Memory B cell (primary cell): ENCODE results near the gene GPR142.

Source experiments
- ATAC-seq: fragments of 150-1000 bp; cut with Tn5 transposase; 2 replicates; pipeline ENCODE4 v1.10.0; 2021; ENCODE audit warnings: low read depth, mild to moderate bottlenecking, moderate library complexity
- DNase-seq, 2 donors: peaks; one replicate each; pipeline ENCODE4 v3.0.0; 2022; ENCODE audit warnings: low spot score in 2 of 2
- H3K27ac Mint-ChIP-seq: one replicate; pipeline ENCODE4 v1.8.0; 2022; ENCODE audit warnings: mild to moderate bottlenecking, moderate library complexity, mixed read lengths
- H3K27me3 Mint-ChIP-seq: one replicate; pipeline ENCODE4 v1.8.0; 2022; ENCODE audit warnings: mixed read lengths
- H3K36me3 Mint-ChIP-seq: one replicate; pipeline ENCODE4 v1.8.0; 2022; ENCODE audit warnings: mild to moderate bottlenecking, mixed read lengths
- H3K4me1 Mint-ChIP-seq: one replicate; pipeline ENCODE4 v1.8.0; 2022; ENCODE audit warnings: mixed read lengths
- H3K4me3 Mint-ChIP-seq: one replicate; pipeline ENCODE4 v1.8.0; 2022; ENCODE audit warnings: mild to moderate bottlenecking, moderate library complexity, mixed read lengths
- H3K9me3 Mint-ChIP-seq: one replicate; pipeline ENCODE4 v1.8.0; 2022; ENCODE audit warnings: mixed read lengths

GPR142 gene

DNA sequence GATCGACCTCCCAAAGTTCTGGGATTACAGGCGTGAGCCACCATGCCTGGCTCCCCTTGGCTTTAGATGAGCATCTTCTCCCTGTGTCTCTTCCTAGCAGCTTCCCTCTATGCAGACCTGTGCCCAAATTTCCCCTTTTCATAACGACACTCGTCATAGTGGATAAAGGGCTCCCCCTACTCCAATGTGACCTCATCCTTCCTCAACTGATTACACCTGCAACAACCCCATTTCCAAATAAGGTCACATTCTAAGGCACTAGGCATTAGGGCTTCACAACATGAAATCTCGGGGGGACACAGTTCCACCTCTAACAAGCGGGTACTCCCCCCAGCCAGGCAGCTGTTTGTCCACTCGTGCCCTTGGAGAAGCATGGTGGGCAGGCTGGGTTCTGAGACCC, 31.0 kb upstream of the GPR142 start:
- no peaks in the 10 kb centered on the region for H3K36me3 Mint-ChIP-seq
- peaks cover 11% of the 10 kb centered on the region for H3K27me3 Mint-ChIP-seq
- H3K4me3 Mint-ChIP-seq, result no peak overlapping the region
- H3K9me3 Mint-ChIP-seq, result no peaks in the 10 kb centered on the region
- DNase-seq (no peak), ATAC-seq (no peak)
- no peak overlapping the region for H3K27ac Mint-ChIP-seq
- H3K4me1 Mint-ChIP-seq, result peaks cover 5% of the 10 kb centered on the region

- Mint-ChIP-seq H3K27ac (no peak overlapping the region), H3K9me3 (no peaks in the 10 kb centered on the region), H3K27me3 (peaks cover 8% of the 10 kb centered on the region), H3K36me3 (no peaks in the 10 kb centered on the region), H3K4me3 (no peak overlapping the region), H3K4me1 (no peaks in the 10 kb centered on the region)
- DNase-seq (no peak), ATAC-seq (no peak)
These were observed 29.3 kb upstream of the GPR142 start for GRCh38 chr17:74337834-74338500.

GRCh38 chr17:74339537-74340195, 27.6 kb upstream of the GPR142 start:
- Mint-ChIP-seq H3K4me3 (no peak overlapping the region), H3K9me3 (no peaks in the 10 kb centered on the region), H3K4me1 (no peaks in the 10 kb centered on the region), H3K27ac (no peak overlapping the region), H3K36me3 (no peaks in the 10 kb centered on the region), H3K27me3 (peaks cover 9% of the 10 kb centered on the region)
- ATAC-seq (no peak), DNase-seq (no peak)

DNA sequence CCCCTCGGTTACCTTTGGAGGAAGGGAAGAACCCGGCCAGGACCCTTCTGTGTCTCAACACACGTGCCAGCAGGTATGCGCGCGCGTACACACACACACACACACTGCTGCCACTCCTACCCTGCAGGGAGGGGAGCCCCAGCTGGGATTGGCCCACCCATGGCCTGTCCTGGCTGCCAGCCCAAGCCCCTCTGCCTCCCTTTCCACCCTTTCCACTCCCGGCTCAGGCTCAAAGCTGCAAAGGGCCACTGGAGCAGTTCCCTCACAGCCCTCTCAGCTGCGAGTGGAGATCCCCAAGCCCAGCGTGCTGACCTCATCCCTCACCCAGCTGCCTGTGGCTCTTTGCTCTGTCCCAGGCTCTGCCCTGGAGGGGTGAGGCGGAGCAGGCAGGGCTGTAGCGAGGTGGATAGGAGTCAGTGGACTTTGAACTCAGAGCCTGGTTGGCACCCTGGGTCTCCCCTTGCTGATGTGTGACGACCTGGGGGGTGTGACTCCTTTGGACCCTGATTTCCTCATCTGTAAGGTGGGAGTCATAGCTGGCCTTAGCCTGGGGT, 26.8 kb upstream of the GPR142 start:
- no peak overlapping the region for H3K4me3 Mint-ChIP-seq
- H3K36me3 Mint-ChIP-seq, result no peaks in the 10 kb centered on the region
- H3K4me1 Mint-ChIP-seq, result no peaks in the 10 kb centered on the region
- no peaks in the 10 kb centered on the region for H3K9me3 Mint-ChIP-seq
- DNase-seq, result no peak
- no peak overlapping the region for H3K27ac Mint-ChIP-seq
- no peak for ATAC-seq
- H3K27me3 Mint-ChIP-seq, result peaks cover 16% of the 10 kb centered on the region

DNA sequence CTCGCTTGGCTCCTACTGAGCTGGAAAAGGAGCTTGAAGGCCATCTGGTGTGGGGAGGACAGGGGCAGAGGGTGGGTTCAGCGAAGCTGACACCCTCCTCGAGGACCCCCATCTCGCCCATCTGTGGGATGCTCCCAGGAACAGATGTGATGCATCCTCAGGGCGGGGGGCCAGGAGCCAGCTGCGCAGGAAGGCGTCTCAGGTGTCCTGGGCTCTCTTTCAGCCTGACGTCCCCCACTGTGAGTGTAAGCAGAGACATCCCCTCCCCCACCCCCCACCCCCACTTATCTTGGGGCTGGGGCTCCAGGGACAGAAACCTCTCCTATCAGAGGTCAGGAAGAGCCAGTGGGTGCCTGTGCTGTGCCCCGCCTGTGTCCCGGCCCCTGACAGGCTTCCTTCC, 25.1 kb upstream of the GPR142 start:
- H3K36me3 Mint-ChIP-seq, result no peaks in the 10 kb centered on the region
- no peak overlapping the region for H3K27ac Mint-ChIP-seq
- H3K4me3 Mint-ChIP-seq, result no peak overlapping the region
- H3K9me3 Mint-ChIP-seq, result no peaks in the 10 kb centered on the region
- H3K27me3 Mint-ChIP-seq, result peaks cover 16% of the 10 kb centered on the region
- no peaks in the 10 kb centered on the region for H3K4me1 Mint-ChIP-seq
- ATAC-seq, result no peak
- DNase-seq, result no peak

GRCh38 chr17:74343121-74343520, 24.2 kb upstream of the GPR142 start:
- Mint-ChIP-seq H3K9me3 (no peaks in the 10 kb centered on the region), H3K27ac (no peak overlapping the region), H3K36me3 (no peaks in the 10 kb centered on the region), H3K27me3 (peaks cover 19% of the 10 kb centered on the region), H3K4me3 (no peak overlapping the region), H3K4me1 (no peaks in the 10 kb centered on the region)
- DNase-seq (no peak), ATAC-seq (no peak)

- H3K27ac Mint-ChIP-seq, result no peak overlapping the region
- no peaks in the 10 kb centered on the region for H3K36me3 Mint-ChIP-seq
- H3K4me1 Mint-ChIP-seq, result no peaks in the 10 kb centered on the region
- ATAC-seq, result no peak
- no peak overlapping the region for H3K4me3 Mint-ChIP-seq
- H3K9me3 Mint-ChIP-seq, result no peaks in the 10 kb centered on the region
- H3K27me3 Mint-ChIP-seq, result peaks cover 19% of the 10 kb centered on the region
- no peak for DNase-seq
These were observed 23.6 kb upstream of the GPR142 start for GRCh38 chr17:74343526-74344284.

DNA sequence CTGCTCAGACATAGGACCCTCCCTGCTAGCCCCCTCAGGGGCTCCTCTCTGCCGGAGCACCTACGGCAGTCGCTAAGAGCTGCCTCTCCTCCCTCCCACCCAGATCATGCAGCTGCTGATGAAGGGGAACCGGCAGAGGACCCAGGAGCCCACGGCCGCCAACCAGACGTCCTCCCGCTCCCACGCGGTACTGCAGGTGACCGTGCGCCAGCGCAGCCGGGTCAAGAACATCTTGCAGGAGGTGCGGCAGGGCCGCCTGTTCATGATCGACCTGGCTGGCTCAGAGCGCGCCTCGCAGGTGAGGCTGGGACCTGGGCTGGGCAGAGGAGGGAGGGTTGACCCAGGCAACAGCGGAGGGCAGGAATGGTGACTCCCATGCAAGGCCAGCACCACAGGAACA, 22.6 kb upstream of the GPR142 start:
- DNase-seq (no peak), ATAC-seq (no peak)
- Mint-ChIP-seq H3K27ac (no peak overlapping the region), H3K36me3 (no peaks in the 10 kb centered on the region), H3K27me3 (peaks cover 15% of the 10 kb centered on the region), H3K9me3 (no peaks in the 10 kb centered on the region), H3K4me3 (no peak overlapping the region), H3K4me1 (no peaks in the 10 kb centered on the region)

- ATAC-seq, result no peak
- Mint-ChIP-seq H3K4me1 (no peaks in the 10 kb centered on the region), H3K27ac (no peak overlapping the region), H3K9me3 (no peaks in the 10 kb centered on the region), H3K4me3 (no peak overlapping the region), H3K27me3 (peaks cover 16% of the 10 kb centered on the region), H3K36me3 (no peaks in the 10 kb centered on the region)
- no peak for DNase-seq
These were observed 21.7 kb upstream of the GPR142 start for GRCh38 chr17:74345433-74346241.

- no peak overlapping the region for H3K4me3 Mint-ChIP-seq
- no peaks in the 10 kb centered on the region for H3K4me1 Mint-ChIP-seq
- DNase-seq, result no peak
- H3K27me3 Mint-ChIP-seq, result peaks cover 17% of the 10 kb centered on the region
- no peak for ATAC-seq
- H3K27ac Mint-ChIP-seq, result no peak overlapping the region
- H3K9me3 Mint-ChIP-seq, result no peaks in the 10 kb centered on the region
- H3K36me3 Mint-ChIP-seq, result no peaks in the 10 kb centered on the region
These were observed 19.7 kb upstream of the GPR142 start for GRCh38 chr17:74347646-74348045.

DNA sequence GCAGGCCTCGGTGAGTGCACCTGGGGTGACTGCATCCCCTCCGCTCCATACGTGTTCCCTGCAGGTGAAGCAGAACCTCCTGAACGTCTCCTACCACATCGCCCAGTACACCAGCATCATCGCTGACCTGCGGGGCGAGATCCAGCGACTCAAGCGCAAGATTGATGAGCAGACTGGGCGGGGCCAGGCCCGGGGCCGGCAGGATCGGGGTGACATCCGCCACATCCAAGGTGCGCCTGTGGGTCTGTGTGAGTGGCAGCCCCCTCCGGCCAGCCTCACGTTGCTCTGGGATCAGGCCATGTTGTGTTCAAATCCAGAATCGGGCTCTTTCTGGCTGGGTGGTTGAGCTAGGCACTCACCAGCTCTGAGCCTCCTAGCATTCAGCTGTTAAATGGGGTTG, 18.2 kb upstream of the GPR142 start:
- Mint-ChIP-seq H3K27ac (no peak overlapping the region), H3K36me3 (no peaks in the 10 kb centered on the region), H3K4me1 (no peaks in the 10 kb centered on the region), H3K27me3 (peaks cover 25% of the 10 kb centered on the region), H3K4me3 (no peak overlapping the region), H3K9me3 (no peaks in the 10 kb centered on the region)
- DNase-seq (no peak), ATAC-seq (no peak)

DNA sequence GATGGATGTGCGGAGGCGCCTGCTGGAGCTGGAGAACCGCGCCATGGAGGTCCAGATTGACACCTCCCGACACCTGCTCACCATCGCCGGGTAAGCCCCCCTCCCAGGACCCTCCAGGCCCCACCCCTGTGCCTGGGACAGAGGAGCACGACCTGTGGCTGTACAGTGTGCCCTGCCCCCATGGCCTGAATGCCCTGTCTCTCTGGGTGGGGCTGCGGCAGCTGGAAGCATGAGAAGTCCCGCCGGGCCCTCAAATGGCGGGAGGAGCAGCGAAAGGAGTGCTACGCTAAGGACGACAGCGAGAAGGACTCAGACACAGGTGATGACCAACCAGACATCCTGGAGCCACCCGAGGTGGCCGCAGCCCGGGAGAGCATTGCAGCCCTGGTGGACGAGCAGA, 16.8 kb upstream of the GPR142 start:
- Mint-ChIP-seq H3K4me3 (no peak overlapping the region), H3K36me3 (no peaks in the 10 kb centered on the region), H3K27ac (no peak overlapping the region), H3K27me3 (peaks cover 21% of the 10 kb centered on the region), H3K9me3 (no peaks in the 10 kb centered on the region), H3K4me1 (no peaks in the 10 kb centered on the region)
- DNase-seq, result no peak
- no peak for ATAC-seq

DNA sequence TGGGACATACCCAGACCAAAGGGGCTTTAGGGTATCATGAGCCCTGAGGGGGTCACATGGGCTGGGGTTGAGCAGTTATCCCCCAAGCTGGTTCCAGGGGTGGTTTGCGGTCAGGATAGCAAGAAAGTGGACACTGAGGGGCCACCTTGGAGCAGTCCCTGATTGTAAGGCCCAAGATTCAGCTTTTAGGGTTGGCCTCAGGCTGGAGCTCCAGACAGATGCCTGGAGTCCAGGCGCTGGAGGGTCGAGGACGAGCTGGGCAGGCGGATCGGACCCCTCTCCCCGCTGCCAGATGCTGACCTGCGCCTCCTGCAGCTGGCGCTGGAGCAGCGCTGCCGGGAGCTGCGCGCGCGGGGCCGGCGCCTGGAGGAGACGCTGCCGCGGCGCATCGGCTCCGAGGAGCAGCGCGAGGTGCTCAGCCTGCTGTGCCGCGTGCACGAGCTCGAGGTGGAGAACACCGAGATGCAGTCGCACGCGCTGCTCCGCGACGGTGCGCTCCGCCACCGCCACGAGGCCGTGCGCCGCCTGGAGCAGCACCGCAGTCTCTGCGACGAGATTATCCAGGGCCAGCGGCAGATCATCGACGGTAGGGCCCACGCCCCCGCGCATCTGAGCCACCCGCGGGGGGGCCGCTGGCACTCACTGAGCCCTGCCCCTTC, 15.6 kb upstream of the GPR142 start:
- Mint-ChIP-seq H3K9me3 (no peaks in the 10 kb centered on the region), H3K36me3 (no peaks in the 10 kb centered on the region), H3K4me3 (no peak overlapping the region), H3K4me1 (no peaks in the 10 kb centered on the region), H3K27ac (no peak overlapping the region), H3K27me3 (peaks cover 23% of the 10 kb centered on the region)
- ATAC-seq (no peak), DNase-seq (no peak)
